Measurements from ENCODE around the gene PLEKHG3.

- TF ChIP-seq CTCF (IDR thresholded peaks at IDR 0.05) (no peak), OVOL2 (CRISPR knock-in tag; IDR thresholded peaks at IDR 0.05; ENCODE audit: borderline replicate concordance) (no peak), TCF7 (CRISPR knock-in tag; IDR thresholded peaks at IDR 0.05; ENCODE audit: low read depth) (no peak), GABPB1 (CRISPR knock-in tag; IDR thresholded peaks at IDR 0.05) (no peak), CREM (CRISPR knock-in tag; IDR thresholded peaks at IDR 0.05) (no peak), KAT7 (CRISPR knock-in tag; IDR thresholded peaks at IDR 0.05; ENCODE audit: borderline replicate concordance) (no peak)
- TF ChIP-seq, protein P1, sequence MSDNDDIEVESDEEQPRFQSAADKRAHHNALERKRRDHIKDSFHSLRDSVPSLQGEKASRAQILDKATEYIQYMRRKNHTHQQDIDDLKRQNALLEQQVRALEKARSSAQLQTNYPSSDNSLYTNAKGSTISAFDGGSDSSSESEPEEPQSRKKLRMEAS (CRISPR knock-in tag; IDR thresholded peaks at IDR 0.05): no peak
Measured at GRCh38 chr14:64756712-64757111, 52.5 kb downstream of the PLEKHG3 start.

Measured in WTC11 (cell line).